HCT116 (cell line): ENCODE measurements around the gene RASSF9. TPM values are rescaled to one million over a fixed set of nuclear protein-coding genes. Genes with fewer than 3 reads are reported as not detected.

ENCODE experiments used
- ATAC-seq: fragments of 200-7000 bp; cut with Tn5 transposase; 2 replicates; pipeline ENCODE4 v1.9.1; 2020; ENCODE audit warnings: mild to moderate bottlenecking, moderate library complexity
- BruUV-seq: library from RNA; stranded (reverse); fragments of 400-500 nt; replicated peaks from 2 replicates; lab custom pipeline; 2021; lab: Mats Ljungman, UMichigan
- CTCF ChIA-PET: fragments of 300-600 bp; sonication (Branson Sonifier 250); formaldehyde crosslinking; loops from one replicate; lab custom pipeline; 2021; ENCODE audit warnings: antibody characterized with exemption; lab: Charles Lee
- POLR2A ChIA-PET: fragments of 300-600, 350-600 bp; sonication (Branson Sonifier 250); formaldehyde crosslinking; loops from one replicate; lab custom pipeline; 2021; ENCODE audit warnings: antibody characterized with exemption; lab: Charles Lee
- RAD21 ChIA-PET, 2 experiments: fragments of 300-600 bp; sonication (Branson Sonifier 250); formaldehyde crosslinking; loops; one replicate each; lab custom pipeline; 2023; ENCODE audit warnings: low total read pairs in 2 of 2; ENCODE audit not compliant: uncharacterized antibody in 2 of 2, unreplicated experiment in 2 of 2, low non-redundant PET in 1 of 2; lab: Charles Lee
- DNase-seq: peaks from one replicate; pipeline ENCODE4 v3.0.0-alpha.2; 2010; ENCODE audit warnings: low read depth, low spot score
- H2AFZ ChIP-seq: fragments of 200-600 bp; shearing (Covaris generic), sonication (generic); 2 replicates; pipeline ENCODE4 v1.6.1; 2017; ENCODE audit warnings: low read depth, mixed run types, mixed read lengths, antibody characterized with exemption, low read length; ENCODE audit not compliant: poor library complexity, severe bottlenecking
- H3K27ac ChIP-seq: 2 replicates; pipeline ENCODE4 v1.5.1; 2012; ENCODE audit warnings: low read depth, low read length
- H3K27me3 ChIP-seq: fragments of 200-600 bp; sonication (generic); 2 replicates; pipeline ENCODE4 v1.6.1; 2016; ENCODE audit warnings: mixed run types, low read length, mixed read lengths; ENCODE audit not compliant: insufficient read depth
- H3K36me3 ChIP-seq, 2 experiments: fragments of 200-500 bp in 1 of 2; fragments of 200-600 bp in 1 of 2; sonication (Bioruptor generic) in 1 of 2; sonication (generic) in 1 of 2; 2 replicates each; pipeline versions ENCODE4 v1.5.1 to v1.6.1; 2014 to 2016; ENCODE audit warnings: low read length in 2 of 2, inconsistent platforms in 1 of 2, mixed read lengths in 1 of 2, mixed run types in 1 of 2; ENCODE audit not compliant: insufficient read depth in 2 of 2, control insufficient read depth in 1 of 2
- H3K4me1 ChIP-seq, 2 experiments: fragments of 200-600 bp in 1 of 2; sonication (generic) in 1 of 2; 2 replicates each; pipeline versions ENCODE4 v1.5.1 to v1.6.1; 2012 to 2017; ENCODE audit warnings: low read length in 2 of 2, inconsistent platforms in 1 of 2, mild to moderate bottlenecking in 1 of 2, mixed read lengths in 1 of 2, mixed run types in 1 of 2, moderate library complexity in 1 of 2; ENCODE audit not compliant: insufficient read depth in 2 of 2, control insufficient read depth in 1 of 2
- H3K4me2 ChIP-seq: fragments of 200-600 bp; sonication (generic); 2 replicates; pipeline ENCODE4 v1.6.1; 2017; ENCODE audit warnings: mixed run types, low read length, mixed read lengths
- H3K4me3 ChIP-seq, 2 experiments: fragments of 200-600 bp in 1 of 2; sonication (generic) in 1 of 2; replicated peaks in 1 of 2; 2 replicates each; pipeline ENCODE4 v1.5.1; 2011 to 2016; ENCODE audit warnings: low read length in 2 of 2, control low read depth in 1 of 2, low read depth in 1 of 2, mild to moderate bottlenecking in 1 of 2, mixed read lengths in 1 of 2, mixed run types in 1 of 2
- H3K79me2 ChIP-seq: fragments of 200-600 bp; sonication (generic); 2 replicates; pipeline ENCODE4 v1.6.1; 2017; ENCODE audit warnings: mild to moderate bottlenecking, mixed run types, low read length, moderate library complexity, mixed read lengths; ENCODE audit not compliant: insufficient read depth
- H3K9ac ChIP-seq: fragments of 200-600 bp; sonication (generic); 2 replicates; pipeline ENCODE4 v1.6.1; 2016; ENCODE audit warnings: low read length, mixed read lengths
- H3K9me2 ChIP-seq: fragments of 200-600 bp; sonication (generic), shearing (Covaris generic); 2 replicates; pipeline ENCODE4 v1.6.1; 2017; ENCODE audit warnings: mixed run types, mild to moderate bottlenecking, moderate library complexity; ENCODE audit not compliant: insufficient read depth
- H3K9me3 ChIP-seq, 2 experiments: fragments of 200-500 bp in 1 of 2; fragments of 200-600 bp in 1 of 2; sonication (Bioruptor generic) in 1 of 2; sonication (generic) in 1 of 2; 2 replicates each; pipeline ENCODE4 v1.6.1; 2014 to 2017; ENCODE audit warnings: low read length in 2 of 2, mixed read lengths in 2 of 2, inconsistent platforms in 1 of 2, low read depth in 1 of 2, mild to moderate bottlenecking in 1 of 2, mixed run types in 1 of 2, moderate library complexity in 1 of 2; ENCODE audit not compliant: control insufficient read depth in 1 of 2, insufficient read depth in 1 of 2
- H4K20me1 ChIP-seq: fragments of 200-600 bp; sonication (generic), shearing (Covaris generic); 2 replicates; pipeline ENCODE4 v1.6.1; 2017; ENCODE audit warnings: mixed run types, mild to moderate bottlenecking, moderate library complexity; ENCODE audit not compliant: insufficient read depth
- CEBPB ChIP-seq: IDR thresholded peaks from 2 replicates; pipeline ENCODE4 v1.6.1; 2012; ENCODE audit warnings: low read depth
- CTCF ChIP-seq, 3 experiments: fragments of 200-600 bp in 1 of 3; sonication (generic) in 1 of 3; IDR thresholded peaks in 2 of 3; conservative IDR thresholded peaks in 1 of 3; 2 replicates each; pipeline ENCODE4 v1.5.1; 2012 to 2017; ENCODE audit warnings: low read depth in 2 of 3, low read length in 2 of 3, antibody characterized with exemption in 1 of 3, borderline replicate concordance in 1 of 3, control low read depth in 1 of 3, mild to moderate bottlenecking in 1 of 3, mixed read lengths in 1 of 3, mixed run types in 1 of 3, moderate library complexity in 1 of 3; ENCODE audit not compliant: insufficient read depth in 1 of 3
- EZH2phosphoT487 ChIP-seq: fragments of 200-600 bp; IDR thresholded peaks from 2 replicates; pipeline ENCODE4 v1.6.1; 2018; ENCODE audit warnings: antibody characterized with exemption, borderline replicate concordance
- FOSL1 ChIP-seq: IDR thresholded peaks from 2 replicates; pipeline ENCODE4 v1.6.1; 2012; ENCODE audit warnings: low read depth
- JUND ChIP-seq: IDR thresholded peaks from 2 replicates; pipeline ENCODE4 v1.6.1; 2012
- POLR2A ChIP-seq: IDR thresholded peaks from 2 replicates; pipeline ENCODE4 v1.7.0; 2011; ENCODE audit warnings: borderline replicate concordance; ENCODE audit not compliant: insufficient read depth, insufficient read length; ENCODE audit errors: extremely low read depth
- POLR2AphosphoS5 ChIP-seq: IDR thresholded peaks from 2 replicates; pipeline ENCODE4 v1.6.1; 2011; ENCODE audit warnings: mild to moderate bottlenecking, low read depth, low read length, moderate library complexity
- RAD21 ChIP-seq: IDR thresholded peaks from 2 replicates; pipeline ENCODE4 v1.6.1; 2012; ENCODE audit warnings: low read depth, mild to moderate bottlenecking
- YY1 ChIP-seq: IDR thresholded peaks from 2 replicates; pipeline ENCODE4 v1.6.1; 2011; ENCODE audit warnings: low read length, low read depth, moderate library complexity, mild to moderate bottlenecking; ENCODE audit not compliant: insufficient replicate concordance; ENCODE audit errors: extremely low read depth
- ZNF274 ChIP-seq: fragments of 200-500 bp; sonication (Bioruptor generic); IDR thresholded peaks from 2 replicates; pipeline ENCODE4 v1.6.1; 2014; ENCODE audit warnings: mild to moderate bottlenecking, low read depth, low read length, inconsistent platforms
- intact Hi-C: fragments of 100-400 bp; cut with micrococcal nuclease; formaldehyde crosslinking; loops from 2 replicates; pipeline ENCODE4 v1.10.0; 2022
- total RNA-seq: library from RNA; stranded (reverse); gene quantifications from one replicate; pipeline ENCODE4 v1.2.1, GENCODE V29; 2021; ENCODE audit not compliant: unreplicated experiment
- TF ChIP-seq, protein P1 (sequence below): IDR thresholded peaks from 2 replicates; pipeline ENCODE4 v1.6.1; 2011; ENCODE audit warnings: mild to moderate bottlenecking, low read length, moderate library complexity; ENCODE audit not compliant: insufficient replicate concordance; ENCODE audit errors: extremely low read depth
- TF ChIP-seq, protein P2 (sequence below): IDR thresholded peaks from 2 replicates; pipeline ENCODE4 v1.6.1; 2012
- TF ChIP-seq, protein P3 (sequence below): IDR thresholded peaks from 2 replicates; pipeline ENCODE4 v1.6.1; 2012; ENCODE audit warnings: low read depth

The RASSF9 gene
- total RNA-seq, 1 experiment from 2014 or later: not detected

DNA sequence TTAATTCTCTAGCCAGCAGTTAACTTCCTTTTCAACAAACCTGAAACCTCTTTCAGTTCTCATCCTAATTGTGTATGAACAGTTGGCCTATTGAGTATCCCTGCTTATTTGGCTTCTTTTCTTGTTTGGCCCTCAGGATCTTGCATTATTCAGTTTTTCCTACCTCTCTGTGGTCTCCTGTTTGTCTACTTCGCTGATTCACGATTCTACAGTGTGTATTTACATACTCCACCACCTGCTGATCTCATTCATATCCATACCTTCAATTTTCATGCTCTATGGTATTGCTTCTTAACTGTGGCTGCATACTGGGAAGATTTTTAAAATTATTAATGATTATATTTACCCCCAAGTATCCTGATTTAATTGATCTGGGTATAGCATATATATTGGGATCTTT is 56.4 kb downstream of the RASSF9 start:
- ChIA-PET POLR2A (no interaction called here), CTCF (no interaction called here), RAD21 (no interaction called here)
- no peaks in the 10 kb centered on the region for H3K9me2 ChIP-seq
- no peak overlapping the region for H3K4me3 ChIP-seq
- no peak overlapping the region for H3K4me2 ChIP-seq
- no TSS peak for BruUV-seq
- H3K27me3 ChIP-seq: no peaks in the 10 kb centered on the region
- DNase-seq: no peak
- H3K4me1 ChIP-seq: peaks cover 2 to 19% of the 10 kb centered on the region in 2 experiments; a peak in 2 of 4 replicates
- H2AFZ ChIP-seq: no peak overlapping the region
- no peaks in the 10 kb centered on the region for H3K36me3 ChIP-seq
- H3K9ac ChIP-seq: no peak overlapping the region
- TF ChIP-seq FOSL1: no peak
- intact Hi-C loops: no loop called here
- ATAC-seq: no peak
- H3K79me2 ChIP-seq: no peaks in the 10 kb centered on the region
- H4K20me1 ChIP-seq: no peaks in the 10 kb centered on the region
- H3K9me3 ChIP-seq: no peaks in the 10 kb centered on the region
- H3K27ac ChIP-seq: no peak overlapping the region

DNA sequence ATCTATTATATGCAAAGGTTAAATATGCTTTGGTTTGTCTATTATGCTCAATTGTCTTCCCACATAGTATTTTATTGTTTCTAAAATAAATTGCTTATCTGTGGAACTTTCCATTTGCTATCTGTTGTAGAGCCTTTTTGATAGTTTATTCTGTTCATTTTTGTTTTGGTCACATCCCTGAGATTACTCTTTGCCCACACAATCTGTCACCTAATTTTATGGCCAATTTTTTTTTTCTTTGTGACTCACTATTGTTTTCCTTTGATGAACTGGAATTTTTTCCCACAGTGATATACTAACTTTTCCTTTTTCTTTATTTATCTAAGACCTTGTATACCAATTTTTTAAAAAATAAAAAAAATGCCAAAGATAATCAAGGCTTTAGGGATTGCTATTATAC is 61.1 kb downstream of the RASSF9 start:
- DNase-seq (no peak), ATAC-seq (no peak)
- Histone ChIP-seq H3K4me1 (no peaks in the 10 kb centered on the region), H4K20me1 (no peaks in the 10 kb centered on the region), H3K27me3 (no peaks in the 10 kb centered on the region), H3K9me2 (no peaks in the 10 kb centered on the region), H3K4me3 (no peak overlapping the region), H2AFZ (no peak overlapping the region), H3K9ac (no peak overlapping the region), H3K4me2 (no peak overlapping the region), H3K36me3 (no peaks in the 10 kb centered on the region), H3K9me3 (no peaks in the 10 kb centered on the region), H3K79me2 (no peaks in the 10 kb centered on the region), H3K27ac (no peak overlapping the region)
- intact Hi-C loops: no loop called here
- ChIA-PET RAD21 (no interaction called here), POLR2A (no interaction called here), CTCF (no interaction called here)
- no TSS peak for BruUV-seq
- TF ChIP-seq ZNF274 (no peak), CEBPB (no peak), EZH2phosphoT487 (no peak), YY1 (no peak), POLR2AphosphoS5 (no peak), POLR2A (no peak), RAD21 (no peak), JUND (no peak), CTCF (IDR thresholded peaks at IDR 0.05 in 2 of 3, conservative IDR thresholded peaks at IDR 0.05 in 1 of 3; ENCODE audit: borderline replicate concordance in 1 of 3, insufficient read depth in 1 of 3, low read depth in 2 of 3, low read length in 2 of 3) (no peak)
- TF ChIP-seq, protein P1, sequence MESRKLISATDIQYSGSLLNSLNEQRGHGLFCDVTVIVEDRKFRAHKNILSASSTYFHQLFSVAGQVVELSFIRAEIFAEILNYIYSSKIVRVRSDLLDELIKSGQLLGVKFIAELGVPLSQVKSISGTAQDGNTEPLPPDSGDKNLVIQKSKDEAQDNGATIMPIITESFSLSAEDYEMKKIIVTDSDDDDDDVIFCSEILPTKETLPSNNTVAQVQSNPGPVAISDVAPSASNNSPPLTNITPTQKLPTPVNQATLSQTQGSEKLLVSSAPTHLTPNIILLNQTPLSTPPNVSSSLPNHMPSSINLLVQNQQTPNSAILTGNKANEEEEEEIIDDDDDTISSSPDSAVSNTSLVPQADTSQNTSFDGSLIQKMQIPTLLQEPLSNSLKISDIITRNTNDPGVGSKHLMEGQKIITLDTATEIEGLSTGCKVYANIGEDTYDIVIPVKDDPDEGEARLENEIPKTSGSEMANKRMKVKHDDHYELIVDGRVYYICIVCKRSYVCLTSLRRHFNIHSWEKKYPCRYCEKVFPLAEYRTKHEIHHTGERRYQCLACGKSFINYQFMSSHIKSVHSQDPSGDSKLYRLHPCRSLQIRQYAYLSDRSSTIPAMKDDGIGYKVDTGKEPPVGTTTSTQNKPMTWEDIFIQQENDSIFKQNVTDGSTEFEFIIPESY: no peak
- TF ChIP-seq, protein P2, sequence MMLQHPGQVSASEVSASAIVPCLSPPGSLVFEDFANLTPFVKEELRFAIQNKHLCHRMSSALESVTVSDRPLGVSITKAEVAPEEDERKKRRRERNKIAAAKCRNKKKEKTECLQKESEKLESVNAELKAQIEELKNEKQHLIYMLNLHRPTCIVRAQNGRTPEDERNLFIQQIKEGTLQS: no peak
- TF ChIP-seq, protein P3, sequence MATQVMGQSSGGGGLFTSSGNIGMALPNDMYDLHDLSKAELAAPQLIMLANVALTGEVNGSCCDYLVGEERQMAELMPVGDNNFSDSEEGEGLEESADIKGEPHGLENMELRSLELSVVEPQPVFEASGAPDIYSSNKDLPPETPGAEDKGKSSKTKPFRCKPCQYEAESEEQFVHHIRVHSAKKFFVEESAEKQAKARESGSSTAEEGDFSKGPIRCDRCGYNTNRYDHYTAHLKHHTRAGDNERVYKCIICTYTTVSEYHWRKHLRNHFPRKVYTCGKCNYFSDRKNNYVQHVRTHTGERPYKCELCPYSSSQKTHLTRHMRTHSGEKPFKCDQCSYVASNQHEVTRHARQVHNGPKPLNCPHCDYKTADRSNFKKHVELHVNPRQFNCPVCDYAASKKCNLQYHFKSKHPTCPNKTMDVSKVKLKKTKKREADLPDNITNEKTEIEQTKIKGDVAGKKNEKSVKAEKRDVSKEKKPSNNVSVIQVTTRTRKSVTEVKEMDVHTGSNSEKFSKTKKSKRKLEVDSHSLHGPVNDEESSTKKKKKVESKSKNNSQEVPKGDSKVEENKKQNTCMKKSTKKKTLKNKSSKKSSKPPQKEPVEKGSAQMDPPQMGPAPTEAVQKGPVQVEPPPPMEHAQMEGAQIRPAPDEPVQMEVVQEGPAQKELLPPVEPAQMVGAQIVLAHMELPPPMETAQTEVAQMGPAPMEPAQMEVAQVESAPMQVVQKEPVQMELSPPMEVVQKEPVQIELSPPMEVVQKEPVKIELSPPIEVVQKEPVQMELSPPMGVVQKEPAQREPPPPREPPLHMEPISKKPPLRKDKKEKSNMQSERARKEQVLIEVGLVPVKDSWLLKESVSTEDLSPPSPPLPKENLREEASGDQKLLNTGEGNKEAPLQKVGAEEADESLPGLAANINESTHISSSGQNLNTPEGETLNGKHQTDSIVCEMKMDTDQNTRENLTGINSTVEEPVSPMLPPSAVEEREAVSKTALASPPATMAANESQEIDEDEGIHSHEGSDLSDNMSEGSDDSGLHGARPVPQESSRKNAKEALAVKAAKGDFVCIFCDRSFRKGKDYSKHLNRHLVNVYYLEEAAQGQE: no peak
